Measurements from ENCODE around the gene YES1.

YES1 gene

DNA sequence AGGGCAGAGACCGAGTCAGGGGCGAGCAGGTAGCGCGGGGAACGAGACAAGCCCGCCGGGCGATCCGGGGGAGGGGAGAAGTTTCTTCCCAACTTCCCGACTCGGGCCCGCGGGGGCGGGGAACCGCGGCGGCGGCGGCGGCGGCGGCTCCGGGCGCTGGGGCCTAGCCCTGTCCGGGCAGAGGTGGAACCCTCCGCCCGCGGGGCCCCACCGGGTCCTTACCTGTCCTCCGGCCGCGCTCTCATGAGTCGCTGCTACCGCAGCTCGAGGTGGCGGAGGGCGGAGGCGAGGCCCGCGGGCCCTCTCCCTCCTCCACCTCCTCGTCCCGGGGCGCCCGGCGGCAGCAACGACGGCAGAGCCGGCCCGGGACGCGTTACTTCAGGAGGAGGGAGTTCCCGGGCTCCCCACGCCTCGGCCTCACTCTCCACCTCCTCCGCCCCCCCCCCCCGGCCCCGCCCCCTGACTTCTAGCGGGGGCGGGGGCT, at the start of gene YES1:
TSS of gene YES1 (minus strand) at position 351 of the 484 bp plus-strand sequence. CDS start 55,415 bp downstream, outside the sequence.
- FAIRE-seq = no peak

DNA sequence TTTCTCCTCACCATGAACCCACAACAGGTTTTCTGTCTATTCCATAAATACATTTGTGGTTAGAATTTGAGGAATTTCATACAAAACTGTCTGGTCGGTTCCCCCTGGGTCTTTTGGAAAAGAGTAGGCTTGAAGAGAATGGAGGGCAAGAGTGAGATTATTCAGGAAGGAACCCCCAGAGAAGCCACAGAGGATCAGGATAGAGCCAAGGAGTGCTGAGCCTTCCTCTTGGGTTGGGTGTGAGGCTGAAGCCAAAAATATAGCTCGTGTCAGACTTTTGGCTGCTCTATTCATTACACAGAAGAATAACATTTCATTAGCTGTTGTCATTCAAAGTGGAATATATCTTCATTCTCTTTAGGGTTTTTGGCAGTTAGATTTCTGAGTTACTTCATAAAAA, 45.9 kb upstream of the YES1 start:
- no peak for FAIRE-seq

DNA sequence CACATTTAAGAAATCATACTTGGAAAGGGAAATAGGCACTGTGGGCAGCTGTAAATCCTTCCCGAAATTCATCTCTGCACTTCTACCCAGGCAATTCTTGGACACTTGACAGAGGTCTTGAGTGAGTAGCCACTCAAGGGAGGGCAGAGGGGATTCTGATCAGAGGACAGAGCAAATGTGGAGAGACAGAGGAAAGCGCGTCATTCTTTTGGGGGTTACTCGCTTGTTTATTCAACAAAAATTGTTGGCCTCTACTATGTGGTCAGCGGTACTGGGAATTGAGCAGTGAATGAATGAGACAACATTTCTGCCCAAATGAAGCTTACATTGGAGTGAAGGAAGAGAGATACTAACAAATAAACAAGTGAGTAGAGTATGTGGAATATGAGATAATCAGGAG, 41.4 kb upstream of the YES1 start:
- no peak for FAIRE-seq

DNA sequence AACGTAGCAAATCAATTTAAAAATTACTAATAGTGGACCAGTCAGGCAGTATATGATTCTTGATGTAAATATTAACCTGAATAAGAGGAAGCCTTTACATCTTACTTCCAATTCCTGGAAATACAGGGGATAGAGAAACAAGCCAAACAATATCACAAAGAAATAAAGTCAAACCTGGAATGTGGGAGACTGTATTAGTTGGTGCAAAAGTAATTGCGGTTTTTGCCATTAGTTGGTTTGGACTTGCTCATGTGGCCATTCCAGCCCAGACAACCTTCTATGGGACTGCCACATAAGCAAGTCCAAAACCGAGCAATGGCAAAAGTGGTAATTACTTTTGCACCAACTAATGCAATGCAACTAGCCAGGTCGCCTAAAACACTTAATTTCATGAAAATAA, 38.9 kb upstream of the YES1 start:
- no peak for FAIRE-seq

DNA sequence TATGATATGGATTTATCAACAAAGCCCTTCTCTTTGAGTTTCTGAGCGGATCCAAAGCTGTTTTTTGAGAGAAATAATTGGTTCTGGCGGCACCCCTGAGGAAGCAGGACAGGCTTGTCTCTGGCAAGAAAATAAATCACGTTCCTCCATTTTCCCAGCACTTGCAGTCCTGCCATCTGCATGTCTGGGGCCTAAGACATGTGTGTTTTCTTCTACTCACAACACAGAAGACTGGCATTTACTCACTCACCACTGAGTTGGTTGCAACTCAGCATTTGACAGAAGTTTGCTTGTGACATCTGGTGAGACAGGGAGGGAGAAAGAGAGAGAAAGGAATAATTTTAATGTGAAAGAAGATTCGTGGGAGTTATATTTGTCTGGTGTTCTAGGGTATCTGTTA, 37.0 kb upstream of the YES1 start:
- FAIRE-seq = no peak

DNA sequence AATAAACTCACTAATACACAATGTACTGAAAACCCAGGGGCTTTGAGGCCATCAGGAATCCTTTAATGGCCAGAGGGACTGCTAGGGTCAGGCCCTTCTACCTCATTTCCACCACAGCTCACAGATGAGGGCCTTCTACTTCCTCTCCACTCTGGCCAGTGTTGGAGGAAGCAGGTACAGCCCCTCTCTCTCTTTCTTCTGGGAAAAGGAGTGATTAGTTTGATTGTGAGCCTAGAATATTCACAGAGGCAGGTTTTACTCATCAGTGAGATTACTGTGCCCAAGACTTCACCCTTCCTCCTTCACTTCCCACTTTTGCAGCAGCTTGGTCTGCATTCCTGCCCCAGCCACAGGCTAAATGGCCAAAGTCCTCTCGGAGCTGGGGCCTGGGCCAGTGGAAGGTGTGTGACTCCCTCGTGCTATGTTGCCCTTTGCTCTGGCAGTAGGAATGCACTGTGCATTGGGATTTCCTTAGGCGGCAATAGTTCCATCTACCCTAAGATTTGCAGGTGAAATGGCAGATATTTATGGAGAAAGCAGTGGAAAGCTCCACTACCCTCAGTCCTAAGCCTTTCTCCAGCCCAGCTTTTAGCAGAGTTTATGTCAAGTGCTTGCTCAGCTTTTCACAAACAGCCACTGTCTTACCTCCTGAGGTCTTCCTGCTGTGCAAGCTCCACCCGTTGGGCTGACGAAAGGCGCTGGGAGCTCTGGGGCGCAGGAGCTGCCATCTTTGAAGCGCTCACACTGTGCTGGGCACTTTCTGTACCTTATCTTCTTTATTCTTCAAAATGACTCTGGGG, 36.2 kb upstream of the YES1 start:
- FAIRE-seq = no peak

DNA sequence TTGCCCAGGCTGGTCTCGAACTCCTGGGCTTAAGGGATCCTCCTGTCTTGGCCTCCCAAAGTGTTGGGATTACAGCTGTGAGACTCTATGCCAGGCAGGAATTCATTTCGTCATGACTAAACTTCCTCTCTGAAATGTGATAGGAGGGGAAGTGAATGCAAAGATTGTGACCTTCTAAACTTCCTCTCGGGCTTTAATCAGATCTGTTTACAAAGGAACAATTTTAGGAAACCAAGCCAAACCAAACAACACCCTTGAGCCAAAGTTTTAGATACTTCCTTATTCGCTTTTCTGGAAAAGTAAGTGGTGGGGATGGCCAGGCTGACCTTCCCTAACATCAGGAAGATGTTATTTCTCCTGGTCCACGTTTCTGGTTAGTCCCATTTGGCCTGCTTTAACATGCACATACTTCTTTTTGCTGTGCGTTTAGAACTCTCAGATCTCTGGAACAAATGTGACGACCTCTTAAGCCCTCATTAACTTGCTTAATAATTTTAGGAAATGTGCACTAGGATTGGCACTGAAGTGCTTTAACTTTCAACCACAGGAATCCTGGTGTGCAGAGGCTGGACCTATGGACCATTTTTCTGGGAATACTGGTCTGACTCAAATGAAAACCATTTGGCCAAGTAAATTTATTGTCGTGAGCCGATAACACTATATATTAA, 33.2 kb upstream of the YES1 start:
- FAIRE-seq = no peak

DNA sequence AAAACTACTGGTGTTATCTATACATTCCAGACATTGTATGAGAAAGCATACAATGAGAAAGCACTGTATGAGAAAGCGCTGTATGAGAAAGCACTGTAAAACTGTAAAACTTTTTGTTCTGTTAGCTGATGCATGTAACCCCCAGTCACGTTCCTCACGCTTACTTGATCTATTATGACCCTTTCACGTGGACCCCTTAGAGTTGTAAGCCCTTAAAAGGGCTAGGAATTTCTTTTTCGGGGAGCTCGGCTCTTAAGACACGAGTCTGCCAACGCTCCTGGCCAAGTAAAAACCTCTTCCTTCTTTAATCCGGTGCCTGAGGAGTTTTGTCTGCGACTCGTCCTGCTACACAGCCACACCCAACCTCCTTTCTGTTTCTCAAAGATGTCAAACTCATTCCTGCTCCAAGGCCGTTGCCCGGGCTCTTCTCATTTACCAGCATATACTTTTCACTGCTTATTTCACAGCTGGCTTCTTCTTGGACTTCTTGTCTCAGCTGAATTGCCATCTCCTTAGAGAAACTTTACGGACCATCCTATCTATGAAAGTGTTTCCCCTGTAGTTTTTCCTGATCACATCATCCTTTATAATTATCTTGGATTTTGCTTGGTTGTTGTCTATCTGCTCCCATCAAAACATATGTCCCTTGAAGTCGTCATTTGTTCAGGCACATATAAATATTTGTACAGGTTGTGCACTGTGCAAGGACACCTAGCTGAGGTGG, 29.8 kb upstream of the YES1 start:
- no peak for FAIRE-seq

DNA sequence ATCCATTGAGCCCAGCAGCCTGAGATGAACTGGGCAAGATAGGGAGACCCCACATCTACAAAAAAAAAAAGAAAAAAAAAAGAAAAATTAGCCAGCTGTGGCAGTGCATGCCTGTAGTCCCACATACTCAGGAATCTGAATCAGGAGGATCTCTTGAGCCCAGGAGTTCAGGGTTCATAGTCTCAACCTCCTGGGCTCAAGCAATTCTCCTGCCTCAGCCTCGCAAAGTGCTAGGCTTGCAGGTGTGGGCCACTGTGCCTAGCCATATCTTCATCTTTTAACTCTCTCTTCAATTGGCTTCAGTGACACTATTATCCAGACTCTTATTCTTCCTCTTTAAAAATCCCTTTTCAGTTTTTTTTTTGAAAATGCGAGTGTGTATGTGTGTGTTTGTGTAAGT, 28.5 kb upstream of the YES1 start:
- FAIRE-seq = no peak

DNA sequence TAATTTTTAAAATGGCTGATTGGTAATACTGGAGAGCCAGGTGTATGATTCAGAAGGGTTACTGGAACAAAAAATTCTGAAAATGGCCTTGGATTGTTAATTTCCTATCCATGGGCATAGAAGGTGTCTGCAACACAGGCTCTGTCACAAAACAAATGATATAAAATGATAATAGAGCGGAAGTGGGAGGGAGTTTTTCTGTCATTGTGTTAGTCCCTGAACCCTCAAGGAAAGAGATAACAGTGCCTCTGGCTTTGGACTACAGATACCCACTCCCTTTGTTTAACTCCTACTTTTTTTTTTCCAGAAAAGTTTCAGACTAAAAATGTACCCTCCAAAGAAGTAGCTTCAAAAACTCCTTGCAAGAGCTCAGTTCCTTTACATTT, 28.0 kb upstream of the YES1 start:
- no peak for FAIRE-seq

DNA sequence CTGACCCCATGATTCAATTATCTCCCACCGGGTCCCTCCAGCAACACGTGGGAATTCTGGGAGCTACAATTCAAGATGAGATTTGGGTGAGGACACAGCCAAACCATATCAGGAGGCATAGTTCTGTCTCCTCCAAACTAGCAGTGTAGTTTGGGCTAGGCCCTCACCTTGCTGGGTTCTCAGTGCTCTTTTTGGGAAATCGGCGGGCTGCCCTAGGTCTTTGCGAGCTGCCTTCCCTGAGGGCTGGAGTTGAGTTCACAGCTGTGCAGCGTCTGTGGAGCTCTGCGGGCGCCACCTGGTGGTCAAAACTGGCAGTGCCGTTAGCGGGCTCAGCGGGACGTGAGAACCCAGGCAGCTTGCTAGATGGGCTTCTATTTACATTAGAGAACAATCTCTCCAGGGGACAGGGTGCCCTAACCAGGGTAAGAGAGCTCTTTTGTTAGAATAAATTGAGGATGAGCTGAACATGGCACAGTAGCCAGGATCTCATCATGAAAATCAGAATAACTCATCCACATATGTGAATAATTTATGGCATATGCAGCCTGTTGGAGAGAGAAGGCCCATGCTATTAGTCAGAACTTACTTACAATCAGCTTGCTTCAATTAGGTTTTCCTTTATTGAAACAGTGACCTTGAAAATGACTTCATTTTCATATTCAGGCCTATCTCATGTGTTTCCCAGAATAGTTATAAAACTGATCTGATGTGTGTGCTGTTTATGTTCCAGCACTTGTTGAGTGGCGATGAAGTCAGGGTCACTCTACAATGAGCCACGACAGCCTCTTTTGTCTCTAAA, 27.4 kb upstream of the YES1 start:
- no peak for FAIRE-seq

DNA sequence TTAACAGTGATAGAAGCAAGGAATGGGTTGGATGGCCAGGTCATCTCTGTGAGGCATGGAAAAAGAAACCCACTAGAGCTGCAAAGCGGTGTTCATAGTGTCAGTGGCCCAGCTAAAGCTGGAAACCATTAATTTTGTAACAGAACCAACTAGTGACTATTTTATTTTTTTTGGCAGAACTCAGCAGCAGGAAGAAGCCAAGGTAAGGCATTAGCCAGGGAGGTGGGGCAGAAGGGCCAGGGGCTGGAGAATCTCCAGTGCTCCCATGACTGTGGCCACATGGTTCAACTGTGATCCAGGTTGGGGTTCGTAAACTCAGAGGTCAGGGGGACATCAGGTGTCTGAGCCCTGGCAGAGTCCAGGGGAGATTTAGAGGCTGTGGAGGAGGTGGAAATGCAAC, 25.9 kb upstream of the YES1 start:
- FAIRE-seq = no peak

DNA sequence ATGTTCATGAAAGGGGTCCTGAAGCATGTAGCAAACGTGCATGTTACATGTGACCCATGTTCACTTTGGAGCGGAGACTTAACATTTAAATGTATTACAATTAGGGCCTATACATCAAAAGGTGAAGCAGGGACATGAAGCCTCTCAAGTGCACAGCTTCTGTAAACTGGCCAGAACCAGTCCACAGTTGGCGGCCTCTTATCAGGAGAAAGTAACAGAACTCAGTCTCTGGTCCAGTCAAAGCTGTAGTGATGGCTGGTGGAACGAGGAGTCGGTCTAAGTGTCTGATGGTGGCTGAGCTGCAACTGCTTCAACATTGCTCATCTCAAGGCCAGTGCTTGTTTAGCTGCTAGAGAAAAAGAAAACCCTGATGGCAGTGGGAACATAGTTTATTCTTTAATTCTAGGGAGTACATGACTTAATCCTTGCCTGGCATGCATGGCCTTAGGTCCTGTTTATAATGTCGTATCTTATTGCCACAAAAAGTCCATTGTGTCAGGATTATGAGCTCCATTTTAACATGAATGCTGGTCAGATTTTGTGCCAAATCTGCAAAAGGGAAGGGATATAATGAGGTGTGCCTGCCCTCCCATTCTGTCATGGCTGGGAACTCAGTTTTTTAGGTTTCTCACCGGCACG, 22.2 kb upstream of the YES1 start:
- FAIRE-seq = no peak

DNA sequence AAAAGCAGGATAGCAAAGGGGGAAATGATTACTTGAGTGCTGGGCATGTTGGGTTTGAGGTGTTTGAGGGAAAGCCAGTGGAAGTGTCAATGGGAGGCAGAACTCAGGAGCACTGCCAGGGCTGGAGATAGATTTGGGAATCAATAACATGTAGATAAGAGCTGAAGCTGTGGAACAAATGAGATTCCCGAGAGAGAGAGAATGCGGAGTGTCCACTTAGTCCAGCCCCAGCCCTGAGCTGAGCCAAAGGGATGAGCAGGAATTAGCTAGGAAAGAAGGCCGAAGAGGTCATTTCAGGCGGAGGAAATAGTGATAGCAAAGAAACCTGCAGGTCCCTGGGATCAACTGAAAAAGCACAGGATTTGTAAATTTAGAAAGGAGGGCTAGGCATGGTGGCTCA, 21.2 kb upstream of the YES1 start:
- no peak for FAIRE-seq

DNA sequence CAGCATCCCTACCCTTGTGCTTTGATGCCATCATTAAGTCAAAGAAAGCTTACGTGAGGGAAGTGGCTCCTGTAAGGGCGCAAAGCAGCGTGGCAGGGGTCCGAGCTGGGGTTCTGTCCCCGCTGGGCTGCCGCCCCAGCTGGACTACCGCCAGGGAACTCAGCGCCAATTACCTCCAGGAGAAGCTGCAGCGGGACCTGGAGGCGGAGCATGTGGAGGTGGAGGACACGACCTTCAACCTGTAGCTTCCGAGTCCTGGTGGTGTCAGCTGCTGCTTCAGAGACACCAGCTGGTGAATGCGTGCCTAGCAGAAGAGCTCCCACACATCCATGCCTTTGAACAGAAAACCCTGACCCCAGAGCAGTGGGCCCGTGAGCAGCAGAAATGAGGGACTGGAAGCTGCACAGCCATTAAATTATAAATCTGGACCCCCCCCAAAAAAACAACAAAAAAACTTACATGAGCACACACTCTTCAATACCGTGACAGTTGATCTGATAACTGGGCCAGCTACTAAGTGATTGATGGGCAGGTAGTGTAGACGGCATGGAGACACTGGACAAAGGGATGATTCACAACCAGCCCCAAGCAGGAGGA, 20.1 kb upstream of the YES1 start:
- FAIRE-seq = no peak

DNA sequence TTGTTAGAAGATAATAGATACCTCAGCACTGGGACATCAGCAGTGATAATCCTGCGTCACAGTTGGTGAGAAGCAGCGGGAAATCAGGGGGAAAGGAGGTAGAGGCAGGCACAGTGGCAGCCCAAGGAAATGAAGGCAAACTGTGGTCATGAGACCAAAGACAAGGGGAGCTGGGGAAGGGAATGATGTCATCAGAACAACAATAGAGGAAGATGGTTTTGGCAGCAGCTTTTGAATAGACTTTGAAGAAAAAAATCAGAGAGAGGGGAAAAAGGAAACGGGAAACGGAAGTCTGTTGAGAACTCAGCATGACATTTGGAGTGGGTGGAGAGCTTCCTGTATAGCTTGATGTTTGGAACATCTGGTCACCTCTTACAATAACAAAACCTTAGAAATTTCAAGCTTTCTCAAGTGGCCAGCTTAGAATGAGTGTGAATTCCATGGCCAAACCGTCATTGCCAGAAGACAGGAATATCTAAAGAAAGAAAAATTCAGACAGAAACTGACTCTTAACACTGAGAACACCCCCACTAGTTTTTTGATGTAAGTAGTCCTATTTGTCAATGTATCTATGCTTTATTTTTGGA, 18.4 kb upstream of the YES1 start:
- no peak for FAIRE-seq

DNA sequence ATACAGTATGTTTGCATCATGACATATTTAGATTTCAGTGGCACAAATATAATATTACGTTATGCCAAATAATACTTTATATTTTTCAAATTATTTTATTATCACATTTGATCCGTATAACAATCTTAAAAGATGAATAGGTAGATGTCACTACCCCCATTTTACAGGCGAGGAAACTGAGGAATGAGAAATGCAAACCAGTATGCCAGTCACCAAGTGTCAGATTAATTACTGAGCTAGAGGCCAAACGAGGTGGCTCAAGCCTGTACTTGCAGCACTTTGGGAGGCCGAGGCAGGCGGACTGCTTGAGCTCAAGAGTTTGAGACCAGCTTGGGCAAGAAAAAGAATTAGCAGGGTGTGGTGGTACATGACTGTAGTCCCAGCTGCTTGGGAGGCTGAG, 17.4 kb upstream of the YES1 start:
- FAIRE-seq = no peak

DNA sequence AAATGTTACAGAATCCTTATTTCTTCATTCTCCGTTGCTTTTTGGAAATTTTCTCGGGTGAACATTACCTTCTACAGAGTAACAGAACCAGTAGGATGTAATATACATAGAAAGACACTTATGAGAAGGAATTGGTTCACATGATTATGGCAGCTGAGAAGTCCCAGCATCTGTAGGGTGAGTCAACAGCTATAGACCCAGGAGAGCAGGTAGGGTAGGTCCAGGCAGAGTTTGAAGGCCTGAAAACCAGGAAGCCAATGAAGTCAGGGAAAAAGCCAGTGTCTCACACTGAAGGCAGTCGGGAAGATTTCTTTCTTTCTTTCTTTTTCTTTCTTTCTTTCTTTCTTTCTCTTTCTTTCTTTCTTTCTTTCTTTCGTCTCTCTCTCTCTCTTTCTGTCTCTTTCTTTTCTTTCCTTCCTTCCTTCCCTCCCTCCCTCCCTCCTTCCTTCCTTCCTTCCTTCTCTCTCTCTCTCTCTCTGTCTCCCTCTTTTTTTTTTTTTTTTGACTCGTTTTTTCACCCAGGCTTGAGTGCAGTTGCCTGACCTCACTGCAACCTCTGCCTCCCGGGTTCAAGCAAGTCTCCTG, 15.1 kb upstream of the YES1 start:
- FAIRE-seq = no peak

DNA sequence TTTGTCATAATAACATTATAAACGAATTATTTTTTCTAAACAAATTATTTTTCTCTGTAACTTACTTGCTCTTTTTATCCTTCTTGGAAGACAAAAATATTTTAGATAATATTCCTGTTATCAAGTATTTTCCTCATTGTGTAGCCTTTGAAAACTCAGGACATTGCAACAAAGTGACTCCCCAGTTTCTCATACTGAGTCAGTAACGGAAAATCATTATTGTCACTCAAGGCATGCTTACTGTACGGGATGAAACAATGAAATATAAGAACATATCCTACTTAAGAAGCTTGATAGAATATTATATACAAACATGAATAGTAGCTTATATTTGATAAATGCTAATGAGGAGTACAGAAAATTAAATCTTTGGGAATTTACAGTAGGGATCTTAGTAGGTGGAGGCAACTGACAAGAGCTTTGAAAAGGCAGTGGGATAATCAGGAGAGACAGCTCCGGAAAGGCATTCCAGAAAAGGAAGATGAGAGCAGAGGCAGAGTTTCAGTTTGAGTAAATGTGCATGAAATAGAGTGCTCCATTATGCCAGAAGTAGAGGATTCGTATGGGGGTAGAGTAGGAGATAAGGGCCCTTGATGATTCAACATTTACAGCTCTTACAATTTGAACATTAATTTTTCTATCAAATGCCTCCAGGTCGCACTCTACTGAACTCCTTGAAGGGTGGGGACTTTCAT, 14.0 kb upstream of the YES1 start:
- peak; percentile 64 for FAIRE-seq

DNA sequence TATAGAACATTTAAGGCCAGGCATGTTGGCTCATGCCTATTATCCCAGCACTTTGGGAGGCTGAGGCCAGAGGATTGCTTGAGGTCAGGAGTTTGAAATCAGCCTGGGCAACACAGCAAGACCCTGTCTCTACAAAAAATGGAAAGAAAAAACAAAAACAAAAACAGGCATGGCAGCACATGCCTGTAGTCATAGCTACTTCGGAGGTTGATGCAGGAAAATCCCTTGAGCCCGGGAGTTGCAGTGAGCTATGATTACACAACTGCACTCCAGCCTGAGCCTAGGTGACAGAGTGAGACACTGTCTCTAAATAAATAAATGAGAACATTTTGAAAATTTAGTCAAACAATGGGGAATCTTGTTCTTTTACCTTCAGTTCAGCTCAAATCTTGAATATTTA, 12.1 kb upstream of the YES1 start:
- FAIRE-seq = no peak

All from A204.1 (cell line).